ENCODE results near the gene PODXL.

DNA sequence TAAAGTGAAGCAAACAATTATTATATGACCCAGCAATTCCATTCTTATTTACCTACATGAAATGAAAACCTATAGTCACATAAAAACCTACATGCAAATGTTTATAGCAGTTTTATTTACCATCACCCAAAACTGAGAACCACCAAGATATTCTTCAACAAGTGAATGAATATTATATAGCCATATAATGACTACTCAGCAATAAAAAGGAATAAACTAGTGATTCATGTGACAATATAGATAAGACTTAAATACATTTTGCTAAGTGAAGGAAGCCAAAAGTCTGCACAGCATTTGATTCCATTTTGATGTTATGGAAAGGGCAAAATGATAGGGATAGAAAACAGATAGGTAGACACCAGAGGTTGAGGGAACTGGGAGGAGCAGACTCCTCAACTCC is 31.7 kb downstream of the PODXL start:
- TF ChIP-seq, protein P1, sequence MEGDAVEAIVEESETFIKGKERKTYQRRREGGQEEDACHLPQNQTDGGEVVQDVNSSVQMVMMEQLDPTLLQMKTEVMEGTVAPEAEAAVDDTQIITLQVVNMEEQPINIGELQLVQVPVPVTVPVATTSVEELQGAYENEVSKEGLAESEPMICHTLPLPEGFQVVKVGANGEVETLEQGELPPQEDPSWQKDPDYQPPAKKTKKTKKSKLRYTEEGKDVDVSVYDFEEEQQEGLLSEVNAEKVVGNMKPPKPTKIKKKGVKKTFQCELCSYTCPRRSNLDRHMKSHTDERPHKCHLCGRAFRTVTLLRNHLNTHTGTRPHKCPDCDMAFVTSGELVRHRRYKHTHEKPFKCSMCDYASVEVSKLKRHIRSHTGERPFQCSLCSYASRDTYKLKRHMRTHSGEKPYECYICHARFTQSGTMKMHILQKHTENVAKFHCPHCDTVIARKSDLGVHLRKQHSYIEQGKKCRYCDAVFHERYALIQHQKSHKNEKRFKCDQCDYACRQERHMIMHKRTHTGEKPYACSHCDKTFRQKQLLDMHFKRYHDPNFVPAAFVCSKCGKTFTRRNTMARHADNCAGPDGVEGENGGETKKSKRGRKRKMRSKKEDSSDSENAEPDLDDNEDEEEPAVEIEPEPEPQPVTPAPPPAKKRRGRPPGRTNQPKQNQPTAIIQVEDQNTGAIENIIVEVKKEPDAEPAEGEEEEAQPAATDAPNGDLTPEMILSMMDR (conservative IDR thresholded peaks at IDR 0.05 in 1 of 2, IDR thresholded peaks at IDR 0.05 in 1 of 2; ENCODE audit: extremely low read depth in 1 of 2, insufficient read depth in 1 of 2, low read depth in 1 of 2, low read length in 2 of 2): no peak
- TF ChIP-seq EZH2 (IDR thresholded peaks at IDR 0.05; ENCODE audit: borderline replicate concordance, low read length): no peak

Measured in mammary epithelial cell (primary cell).